Measurements from ENCODE around the gene SF3B1. TPM values are rescaled to one million over a fixed set of nuclear protein-coding genes. Genes with fewer than 3 reads are reported as not detected.

Gene SF3B1
- total RNA-seq, 1 donor from 2014 or later = 370 TPM

DNA sequence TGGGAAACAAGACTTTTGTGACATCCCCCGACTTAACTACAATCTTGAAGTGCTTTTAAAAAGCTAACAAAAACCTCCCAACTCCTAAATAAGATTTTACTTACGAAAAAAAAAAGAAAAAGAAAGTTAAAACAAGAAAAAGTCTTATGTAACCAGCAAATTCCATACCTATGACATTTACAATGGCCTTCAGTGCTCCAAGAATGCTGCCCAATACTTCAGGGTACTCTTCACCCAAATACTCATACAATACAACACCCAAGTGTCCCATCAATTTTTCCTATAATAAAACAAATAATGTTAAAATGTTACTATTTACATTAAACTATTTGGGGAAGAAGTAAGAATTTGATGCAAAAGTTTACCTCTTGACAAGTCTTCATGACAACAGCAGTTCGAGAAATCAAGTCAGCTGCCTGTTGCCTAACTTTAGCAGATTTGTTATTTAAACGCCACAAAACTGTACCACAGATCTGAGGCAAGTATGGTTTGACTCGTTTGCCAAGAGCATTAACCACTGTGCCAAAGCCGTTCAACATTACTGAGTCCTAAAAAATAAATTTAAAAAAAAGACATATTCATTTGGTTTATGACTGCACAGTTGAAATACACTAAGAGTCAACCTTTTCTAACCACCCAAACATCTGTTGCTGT, 34.8 kb downstream of the SF3B1 start:
- DNase-seq (ENCODE audit: low spot score, unreplicated experiment) = no peak
- Mint-ChIP-seq H3K9me3 (ENCODE audit: low read depth) (no peaks in the 10 kb centered on the region), H3K36me3 (ENCODE audit: insufficient read depth) (peaks cover 43% of the 10 kb centered on the region), H3K4me1 (ENCODE audit: low read depth) (peaks cover 20% of the 10 kb centered on the region), H3K27ac (no peak overlapping the region), H3K27me3 (no peaks in the 10 kb centered on the region), H3K4me3 (ENCODE audit: low read depth) (no peak overlapping the region)
- TF ChIP-seq CTCF (IDR thresholded peaks at IDR 0.05; ENCODE audit: unreplicated experiment) = no peak

GRCh38 chr2:197398913-197399312, 35.9 kb downstream of the SF3B1 start:
- Mint-ChIP-seq H3K4me3 (ENCODE audit: low read depth) (no peak overlapping the region), H3K36me3 (ENCODE audit: insufficient read depth) (peaks cover 48% of the 10 kb centered on the region), H3K9me3 (ENCODE audit: low read depth) (no peaks in the 10 kb centered on the region), H3K4me1 (ENCODE audit: low read depth) (peaks cover 24% of the 10 kb centered on the region), H3K27ac (no peak overlapping the region), H3K27me3 (no peaks in the 10 kb centered on the region)
- no peak for DNase-seq (ENCODE audit: low spot score, unreplicated experiment)
- TF ChIP-seq CTCF (IDR thresholded peaks at IDR 0.05; ENCODE audit: unreplicated experiment) = no peak

GRCh38 chr2:197391220-197391717, 43.6 kb downstream of the SF3B1 start:
- peaks cover 26% of the 10 kb centered on the region for H3K36me3 Mint-ChIP-seq (ENCODE audit: insufficient read depth)
- peaks cover 16% of the 10 kb centered on the region for H3K4me1 Mint-ChIP-seq (ENCODE audit: low read depth)
- H3K9me3 Mint-ChIP-seq (ENCODE audit: low read depth) = no peaks in the 10 kb centered on the region
- DNase-seq (ENCODE audit: low spot score, unreplicated experiment) = no peak
- no peak overlapping the region for H3K27ac Mint-ChIP-seq
- no peak overlapping the region for H3K4me3 Mint-ChIP-seq (ENCODE audit: low read depth)
- H3K27me3 Mint-ChIP-seq = no peaks in the 10 kb centered on the region
- TF ChIP-seq CTCF (IDR thresholded peaks at IDR 0.05; ENCODE audit: unreplicated experiment) = no peak

- peaks cover 5% of the 10 kb centered on the region for H3K4me1 Mint-ChIP-seq (ENCODE audit: low read depth)
- H3K36me3 Mint-ChIP-seq (ENCODE audit: insufficient read depth) = peaks cover 14% of the 10 kb centered on the region
- no peak for TF ChIP-seq CTCF (IDR thresholded peaks at IDR 0.05; ENCODE audit: unreplicated experiment)
- no peaks in the 10 kb centered on the region for H3K27me3 Mint-ChIP-seq
- no peaks in the 10 kb centered on the region for H3K9me3 Mint-ChIP-seq (ENCODE audit: low read depth)
- no peak for DNase-seq (ENCODE audit: low spot score, unreplicated experiment)
- peak overlapping the region; percentile 63 for H3K27ac Mint-ChIP-seq
- no peak overlapping the region for H3K4me3 Mint-ChIP-seq (ENCODE audit: low read depth)
Observed at GRCh38 chr2:197388866-197389587, 45.8 kb downstream of the SF3B1 start.

DNA sequence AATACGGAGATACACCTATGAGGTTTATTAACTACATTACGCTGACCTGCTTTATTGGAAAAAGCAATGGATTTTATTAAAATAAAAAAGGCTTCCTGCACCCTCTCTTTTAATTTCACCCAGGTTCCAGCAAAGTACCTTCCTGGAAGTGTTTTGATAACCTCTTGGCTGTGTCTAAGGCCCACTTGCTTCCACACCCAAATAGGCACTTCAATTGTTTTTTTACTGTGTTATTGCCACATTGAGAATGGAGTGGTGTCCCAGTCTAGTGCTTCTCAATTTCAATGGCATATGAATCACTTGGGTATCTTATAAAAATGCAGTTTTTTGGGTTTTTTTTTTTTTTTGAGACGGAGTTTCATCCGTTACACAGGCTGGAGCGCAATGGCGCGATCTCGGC, 47.6 kb downstream of the SF3B1 start:
- no peak overlapping the region for H3K27ac Mint-ChIP-seq
- peaks cover 9% of the 10 kb centered on the region for H3K36me3 Mint-ChIP-seq (ENCODE audit: insufficient read depth)
- no peak for TF ChIP-seq CTCF (IDR thresholded peaks at IDR 0.05; ENCODE audit: unreplicated experiment)
- H3K27me3 Mint-ChIP-seq = no peaks in the 10 kb centered on the region
- no peak overlapping the region for H3K4me3 Mint-ChIP-seq (ENCODE audit: low read depth)
- peaks cover 5% of the 10 kb centered on the region for H3K4me1 Mint-ChIP-seq (ENCODE audit: low read depth)
- DNase-seq (ENCODE audit: low spot score, unreplicated experiment) = no peak
- H3K9me3 Mint-ChIP-seq (ENCODE audit: low read depth) = no peaks in the 10 kb centered on the region

All from progenitor cell of endocrine pancreas (in vitro differentiated cells).